Measurements from ENCODE around the gene SPSB1. TPM values are rescaled to one million over a fixed set of nuclear protein-coding genes. Genes with fewer than 3 reads are reported as not detected.

SPSB1 gene
- total and polyA plus RNA-seq, 2 of the 4 experiments (the other 2 are of a cell fraction): 16.7 to 19.8 TPM

DNA sequence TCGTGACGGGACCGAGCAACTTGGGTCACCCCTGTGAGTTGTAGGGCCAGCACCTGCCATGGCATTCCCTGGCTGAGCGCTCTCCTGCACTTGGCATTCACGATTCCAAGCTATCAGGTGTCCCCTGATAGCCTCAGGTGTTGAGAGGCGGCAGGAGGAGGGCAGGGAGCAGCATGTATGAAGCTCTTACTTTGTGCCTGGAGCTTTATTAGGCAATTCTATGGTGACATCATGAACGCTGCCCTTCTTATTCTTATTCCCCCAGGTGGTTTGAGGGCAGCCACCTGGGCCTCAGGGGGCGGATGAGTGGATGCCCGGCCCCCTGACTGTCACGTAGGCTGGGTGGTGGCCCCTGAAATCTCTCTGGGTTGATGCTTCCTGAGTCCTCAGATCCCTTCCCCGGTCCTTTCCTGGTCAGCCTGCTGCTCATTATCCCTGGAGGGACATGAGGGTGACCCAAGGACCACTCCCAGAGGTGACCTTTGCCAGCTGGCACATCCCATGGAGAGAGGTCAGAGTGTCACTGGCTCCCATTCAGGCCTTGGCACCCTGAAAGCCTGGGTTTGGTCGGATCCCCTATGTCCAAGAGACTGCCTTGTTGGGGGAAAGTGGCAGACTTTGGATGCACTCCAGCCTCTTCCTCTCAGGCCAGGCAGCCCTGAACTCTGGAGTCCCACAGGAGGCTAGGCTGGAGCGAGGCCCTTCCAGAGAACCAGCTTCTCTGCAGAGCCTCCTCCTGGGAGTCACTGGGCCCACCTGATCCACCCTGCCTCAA, 51.9 kb downstream of the SPSB1 start:
- no peak overlapping the region for H3K18ac ChIP-seq (ENCODE audit: low read depth, low read length)
- no peak overlapping the region for H3K23ac ChIP-seq (ENCODE audit: low read depth, low read length)
- ChIA-PET CTCF (no interaction called here), POLR2A (ENCODE audit: unreplicated experiment) (no interaction called here)
- H3K14ac ChIP-seq (replicated peaks; ENCODE audit: low read depth, low read length): no peak overlapping the region
- H3K27ac ChIP-seq (ENCODE audit: insufficient read depth, low read length): no peak overlapping the region
- H3K36me3 ChIP-seq (ENCODE audit: control insufficient read depth, insufficient read depth, low read length): no peaks in the 10 kb centered on the region
- dilution Hi-C loops (cut with HindIII; ENCODE audit: low sequenced_read_pairs, unreplicated experiment) (no loop called here), intact Hi-C loops (cut with micrococcal nuclease) (no loop called here), in situ Hi-C loops (cut with MboI; ENCODE audit: low sequenced_read_pairs) (no loop called here)
- no peak overlapping the region for H4K91ac ChIP-seq (ENCODE audit: insufficient read depth, low read depth, low read length)
- no peak overlapping the region for H4K8ac ChIP-seq (ENCODE audit: low read depth in 2 of 2, low read length in 2 of 2)
- peaks cover 92% of the 10 kb centered on the region for H4K20me1 ChIP-seq (ENCODE audit: insufficient read depth, low read length)
- peaks cover 29% of the 10 kb centered on the region for H3K9me1 ChIP-seq (ENCODE audit: insufficient read depth, low read length)
- peak overlapping the region; percentile 37 for H2AK9ac ChIP-seq (replicated peaks; ENCODE audit: low read depth, low read length, poor library complexity)
- TF ChIP-seq MAZ (IDR thresholded peaks at IDR 0.05; ENCODE audit: borderline replicate concordance, low read depth, low read length) (no peak), RCOR1 (IDR thresholded peaks at IDR 0.05; ENCODE audit: insufficient replicate concordance, low read length) (no peak), FOS (IDR thresholded peaks at IDR 0.05; ENCODE audit: low read depth, low read length) (no peak), SMC3 (IDR thresholded peaks at IDR 0.05; ENCODE audit: low read depth, low read length) (no peak), CHD1 (IDR thresholded peaks at IDR 0.05; ENCODE audit: low read depth, low read length) (no peak), POLR2A (IDR thresholded peaks at IDR 0.05; ENCODE audit: low read depth, low read length) (no peak), BHLHE40 (IDR thresholded peaks at IDR 0.05; ENCODE audit: low read depth, low read length) (no peak), MAFK (IDR thresholded peaks at IDR 0.05; ENCODE audit: low read depth, low read length) (no peak), RAD21 (IDR thresholded peaks at IDR 0.05; ENCODE audit: low read length) (no peak)
- no peak overlapping the region for H2AK5ac ChIP-seq (ENCODE audit: low read depth, low read length)
- H3K4me2 ChIP-seq (ENCODE audit: low read depth, low read length): no peak overlapping the region
- H3K56ac ChIP-seq (ENCODE audit: extremely low read depth, insufficient read depth, low read length): no peak overlapping the region
- no peak overlapping the region for H2BK5ac ChIP-seq (ENCODE audit: low read depth, low read length, poor library complexity, severe bottlenecking)
- H4K5ac ChIP-seq (ENCODE audit: low read depth, low read length): no peak overlapping the region
- H3K4me1 ChIP-seq (ENCODE audit: control insufficient read depth, insufficient read depth, low read length): peaks cover 10% of the 10 kb centered on the region; the same call in 1 of the 2 replicates
- H3K9me3 ChIP-seq (ENCODE audit: control insufficient read depth, insufficient read depth, low read length): no peaks in the 10 kb centered on the region
- peak overlapping the region; percentile 24 for H2AFZ ChIP-seq (replicated peaks; ENCODE audit: low read length, poor library complexity)
- no peak overlapping the region for H2BK15ac ChIP-seq (ENCODE audit: low read depth, low read length)
- H3K4ac ChIP-seq (ENCODE audit: low read depth, low read length): no peak overlapping the region
- BruUV-seq (replicated peaks): no TSS peak
- H3K27me3 ChIP-seq (ENCODE audit: control insufficient read depth, insufficient read depth, low read length): no peaks in the 10 kb centered on the region
- H2BK20ac ChIP-seq (ENCODE audit: low read depth, low read length): no peak overlapping the region
- no peak for DNase-seq
- no peak for ATAC-seq (ENCODE audit: low read depth)
- H2BK120ac ChIP-seq (ENCODE audit: low read depth, low read length): no peak overlapping the region
- H3K4me3 ChIP-seq (ENCODE audit: insufficient read depth, low read depth, low read length): no peak overlapping the region
- peaks cover 49 to 91% of the 10 kb centered on the region in 2 experiments for H3K79me1 ChIP-seq (ENCODE audit: low read depth in 1 of 2, low read length in 2 of 2)
- 100% methylated on average over 3 of the region's 13 CpGs; no CpG with 5 or more reads in 1 of the 2 experiments for WGBS, 2 experiments (ENCODE audit: extremely low coverage in 2 of 2, insufficient read length in 1 of 2)
- H3K9ac ChIP-seq (ENCODE audit: low read depth, low read length): no peak overlapping the region

All from IMR-90 (cell line).